K562 (cell line): ENCODE data around the gene MSRB3. TPM values are rescaled to one million over a fixed set of nuclear protein-coding genes. Genes with fewer than 3 reads are reported as not detected.

Experiments used
- ATAC-seq: fragments of 200-7000 bp; cut with Tn5 transposase; 3 replicates; pipeline ENCODE4 v1.9.1; 2020; ENCODE audit warnings: moderate library complexity
- BruUV-seq: library from RNA; stranded (reverse); fragments of 400-500 nt; replicated peaks from 2 replicates; lab custom pipeline; 2021; lab: Mats Ljungman, UMichigan
- CTCF ChIA-PET: fragments of 300-600 bp; formaldehyde crosslinking; extraction: SDS; loops from one replicate; lab custom pipeline; 2021; ENCODE audit warnings: low intra/inter-chr PET ratio; lab: Yijun Ruan, JAX
- POLR2A ChIA-PET: fragments of 300-600, 350-650 bp; sonication (Branson Sonifier 250); formaldehyde crosslinking; extraction: SDS; loops from one replicate; lab custom pipeline; 2021; ENCODE audit warnings: antibody characterized with exemption, inconsistent platforms; lab: Yijun Ruan, JAX
- DNase-seq, 4 experiments: peaks; one replicate each; pipeline versions ENCODE4 v3.0.0 to v3.0.0-alpha.2; 2011 to 2018; ENCODE audit warnings: low spot score in 3 of 4, mixed read lengths in 3 of 4; ENCODE audit errors: extremely low read depth in 1 of 4
- FAIRE-seq: peaks from 2 replicates; lab custom pipeline; 2011; peaks lifted over from hg19 to GRCh38; lab: Jason Lieb, UNC
- H2AFZ ChIP-seq: 2 replicates; pipeline ENCODE4 v1.6.0; 2011; ENCODE audit warnings: low read depth, low read length, control low read depth, inconsistent platforms
- H3K27ac ChIP-seq: fragments of 200-600 bp; 3 replicates; pipeline ENCODE4 v1.8.0; 2011; ENCODE audit warnings: low read depth, mild to moderate bottlenecking, control low read depth, inconsistent platforms, low read length, moderate library complexity, mixed read lengths; ENCODE audit errors: extremely low read depth
- H3K27me3 ChIP-seq, 2 experiments: fragments of 300-600 bp in 1 of 2; 2 replicates in 1 of 2; 3 replicates in 1 of 2; pipeline versions ENCODE4 v1.6.0 to v1.8.0; 2011; ENCODE audit warnings: inconsistent platforms in 2 of 2, low read length in 2 of 2, mild to moderate bottlenecking in 1 of 2, mixed read lengths in 1 of 2, moderate library complexity in 1 of 2; ENCODE audit not compliant: control insufficient read depth in 2 of 2, insufficient read depth in 2 of 2
- H3K36me3 ChIP-seq: fragments of 300-600 bp; 3 replicates; pipeline ENCODE4 v1.8.0; 2011; ENCODE audit warnings: mild to moderate bottlenecking, low read length, inconsistent platforms; ENCODE audit not compliant: control insufficient read depth, insufficient read depth
- H3K4me1 ChIP-seq, 2 experiments: fragments of 200-600 bp in 1 of 2; replicated peaks in 1 of 2; 2 replicates in 1 of 2; 3 replicates in 1 of 2; pipeline versions ENCODE4 v1.5.1 to v1.8.0; 2011; ENCODE audit warnings: inconsistent platforms in 2 of 2, low read length in 2 of 2, mild to moderate bottlenecking in 1 of 2, mixed read lengths in 1 of 2, moderate library complexity in 1 of 2; ENCODE audit not compliant: control insufficient read depth in 2 of 2, insufficient read depth in 2 of 2
- H3K4me2 ChIP-seq: 2 replicates; pipeline ENCODE4 v1.6.1; 2011; ENCODE audit warnings: low read length, control low read depth, inconsistent platforms, mixed read lengths; ENCODE audit not compliant: insufficient read depth
- H3K4me3 ChIP-seq: fragments of 200-600 bp; sonication (generic), shearing (Covaris generic); 2 replicates; pipeline ENCODE4 v1.5.1; 2016; ENCODE audit warnings: control low read depth, inconsistent platforms
- H3K79me2 ChIP-seq: fragments of 200-600 bp; 3 replicates; pipeline ENCODE4 v1.8.0; 2011; ENCODE audit warnings: low read length, inconsistent platforms; ENCODE audit not compliant: control insufficient read depth, insufficient read depth
- H3K9ac ChIP-seq, 2 experiments: 2 replicates each; pipeline versions ENCODE4 v1.6.0 to v1.6.1; 2011; ENCODE audit warnings: low read depth in 2 of 2, low read length in 2 of 2, control low read depth in 1 of 2, inconsistent platforms in 1 of 2, mild to moderate bottlenecking in 1 of 2, mixed read lengths in 1 of 2; ENCODE audit not compliant: insufficient read depth in 1 of 2
- H3K9me1 ChIP-seq: one replicate; pipeline ENCODE4 v1.6.0; 2011; ENCODE audit warnings: inconsistent platforms, mild to moderate bottlenecking, low read length, moderate library complexity; ENCODE audit not compliant: control insufficient read depth, insufficient read depth
- H3K9me3 ChIP-seq: replicated peaks from 2 replicates; pipeline ENCODE4 v1.5.1; 2011; ENCODE audit warnings: low read depth, low read length, inconsistent platforms; ENCODE audit not compliant: control insufficient read depth, insufficient read depth
- H4K20me1 ChIP-seq: replicated peaks from 2 replicates; pipeline ENCODE4 v1.6.1; 2011; ENCODE audit warnings: low read length, inconsistent platforms, mixed read lengths; ENCODE audit not compliant: control insufficient read depth, insufficient read depth
- ARID3A ChIP-seq: IDR thresholded peaks from 2 replicates; pipeline ENCODE4 v1.6.1; 2012; ENCODE audit warnings: low read depth, low read length, improper control_type of control experiment, borderline replicate concordance
- NELFE ChIP-seq: IDR thresholded peaks from 2 replicates; pipeline ENCODE4 v1.6.1; 2011; ENCODE audit warnings: mild to moderate bottlenecking; ENCODE audit not compliant: insufficient read depth, insufficient read length
- WGBS: fragments of 100-300 bp; shearing (Covaris generic); methylation state at CpG from one replicate; pipeline ENCODE4 v1.1.6; 2016; ENCODE audit warnings: low coverage, mixed read lengths; ENCODE audit not compliant: insufficient coverage; ENCODE audit errors: missing lambda C conversion rate; 5-methylcytosine and 5-hydroxymethylcytosine counted together
- in situ Hi-C: fragments of 300-500 bp; cut with MboI; formaldehyde crosslinking; loops from 4 replicates; pipeline ENCODE4 v1.15.0; 2018; ENCODE audit warnings: inconsistent platforms, mixed read lengths
- intact Hi-C: fragments of 100-400 bp; cut with micrococcal nuclease; formaldehyde crosslinking; loops from 2 replicates; pipeline ENCODE4 v1.14.2; 2022
- polyA plus RNA-seq, 8 experiments: library from polyadenylated mRNA; depleted of rRNA in 4 of 8; stranded (reverse) in 5 of 8; unstranded in 3 of 8; fragments of >200 nt; fragmentation: Nextera tagmentation in 2 of 8; fragmentation: Illumina TruSeq in 1 of 8; extraction: Ambion mirVana in 2 of 8; extraction: Trizol in 1 of 8; gene quantifications; 2 replicates each; pipeline versions ENCODE4 v1.2.1 to v1.2.3, GENCODE V29; 2011 to 2014; ENCODE audit warnings: inconsistent platforms in 1 of 8, missing spikeins in 1 of 8
- total RNA-seq, 7 experiments: library from RNA; depleted of rRNA in 6 of 7; stranded (reverse); fragments of >200 nt in 6 of 7; fragmentation: Illumina TruSeq in 2 of 7; extraction: Trizol in 2 of 7; gene quantifications; 2 replicates each; pipeline versions ENCODE4 v1.2.1 to v1.2.3, GENCODE V29; 2011 to 2021; ENCODE audit warnings: low replicate concordance in 1 of 7
- TF ChIP-seq, protein P1 (sequence below): fragments of 450-650 bp; conservative IDR thresholded peaks from 2 replicates; pipeline ENCODE4 v1.6.1; 2016; ENCODE audit warnings: missing genetic modification characterization, low read depth, mild to moderate bottlenecking, control low read depth, missing compliant biosample characterization
- TF ChIP-seq, protein P2 (sequence below): fragments of 450-650 bp; formaldehyde crosslinking; IDR thresholded peaks from 2 replicates; pipeline ENCODE4 v1.4.0; 2020; ENCODE audit warnings: mild to moderate bottlenecking, moderate library complexity
- TF ChIP-seq, protein P3 (sequence below), 3 experiments: IDR thresholded peaks in 2 of 3; conservative IDR thresholded peaks in 1 of 3; 2 replicates each; pipeline ENCODE4 v1.5.1; 2011 to 2012; ENCODE audit warnings: low read length in 3 of 3, mild to moderate bottlenecking in 3 of 3, control low read depth in 2 of 3, improper control_type of control experiment in 1 of 3, inconsistent platforms in 1 of 3, low read depth in 1 of 3, mixed read lengths in 1 of 3, moderate library complexity in 1 of 3; ENCODE audit not compliant: insufficient read depth in 2 of 3

Gene MSRB3
- total and polyA plus RNA-seq, 9 of the 15 experiments (the other 6 are each of a cell fraction or from before 2014, with no cell fraction given): 0.04 TPM; not detected in 8

DNA sequence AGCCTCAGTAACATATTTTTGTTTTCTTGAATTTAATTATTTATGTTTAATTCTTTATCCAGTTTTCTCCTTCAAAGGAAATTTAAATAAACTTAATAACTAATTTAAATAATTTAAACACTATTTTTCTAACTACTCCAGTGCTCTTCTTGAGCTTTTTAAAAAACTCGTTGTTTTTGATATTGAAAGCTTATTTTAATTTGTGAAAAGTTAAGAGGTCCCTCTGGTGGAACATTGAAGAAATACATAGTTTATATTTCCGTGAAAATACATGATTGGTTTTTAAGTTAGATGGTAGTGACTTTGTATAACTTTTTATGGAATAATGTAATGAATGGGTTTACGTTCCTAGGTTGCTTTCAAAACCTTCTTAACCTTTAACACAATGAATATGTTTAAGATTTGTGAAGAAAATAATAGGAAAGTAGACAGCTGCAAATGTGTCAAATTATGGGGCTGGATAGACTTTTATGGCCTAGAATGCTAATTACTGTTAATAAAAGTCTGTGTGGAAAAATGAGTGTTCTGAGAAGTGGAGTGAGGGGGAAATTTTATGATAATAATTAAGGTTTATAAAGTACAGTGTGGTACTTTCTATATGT, 45.9 kb upstream of the MSRB3 start:
- H3K27me3 ChIP-seq: no peaks in the 10 kb centered on the region
- 0 out of 2 replicates have a peak, but pooled peaks cover 3% of the 10 kb centered on the region for H3K9me3 ChIP-seq
- intact Hi-C loops (loop anchor here (2.0 to 10.0 kb wide), 3 partner anchors 60 to 342 kb away; partner anchors contain the start of gene WIF1), in situ Hi-C loops (no loop called here)
- DNase-seq (peak in 2 of 4 experiments; percentile 10 to 12), FAIRE-seq (peak; percentile 65), ATAC-seq (no peak)
- BruUV-seq: no TSS peak
- WGBS: 9% methylated on average over 3 of the region's 3 CpGs
- no peak overlapping the region for H3K4me3 ChIP-seq
- ChIA-PET CTCF (interaction anchor here (0.8 to 1.1 kb wide), 2 partner anchors 342 to 437 kb away, joined by 4 to 5 read pairs; no protein-coding TSS in a partner anchor), POLR2A (interaction anchor here (0.6 to 0.7 kb wide), 2 partner anchors 18 to 1795 kb away, joined by 3 read pairs; no protein-coding TSS in a partner anchor)
- H3K4me1 ChIP-seq: no peaks in the 10 kb centered on the region
- no peak overlapping the region for H3K9ac ChIP-seq
- H3K79me2 ChIP-seq: peaks cover 4% of the 10 kb centered on the region; the same call in 1 of the 3 replicates
- H3K27ac ChIP-seq: no peak overlapping the region
- H4K20me1 ChIP-seq: no peaks in the 10 kb centered on the region
- no peak overlapping the region for H3K4me2 ChIP-seq
- H3K9me1 ChIP-seq: no peaks in the 10 kb centered on the region
- peaks cover 11% of the 10 kb centered on the region; the same call in 2 of the 3 replicates for H3K36me3 ChIP-seq
- H2AFZ ChIP-seq: no peak overlapping the region
- TF ChIP-seq, protein P1, sequence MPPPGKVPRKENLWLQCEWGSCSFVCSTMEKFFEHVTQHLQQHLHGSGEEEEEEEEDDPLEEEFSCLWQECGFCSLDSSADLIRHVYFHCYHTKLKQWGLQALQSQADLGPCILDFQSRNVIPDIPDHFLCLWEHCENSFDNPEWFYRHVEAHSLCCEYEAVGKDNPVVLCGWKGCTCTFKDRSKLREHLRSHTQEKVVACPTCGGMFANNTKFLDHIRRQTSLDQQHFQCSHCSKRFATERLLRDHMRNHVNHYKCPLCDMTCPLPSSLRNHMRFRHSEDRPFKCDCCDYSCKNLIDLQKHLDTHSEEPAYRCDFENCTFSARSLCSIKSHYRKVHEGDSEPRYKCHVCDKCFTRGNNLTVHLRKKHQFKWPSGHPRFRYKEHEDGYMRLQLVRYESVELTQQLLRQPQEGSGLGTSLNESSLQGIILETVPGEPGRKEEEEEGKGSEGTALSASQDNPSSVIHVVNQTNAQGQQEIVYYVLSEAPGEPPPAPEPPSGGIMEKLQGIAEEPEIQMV (tag): no peak
- TF ChIP-seq NELFE (no peak), ARID3A (peak; percentile 62; the same call in 1 of the 2 replicates)
- TF ChIP-seq, protein P2, sequence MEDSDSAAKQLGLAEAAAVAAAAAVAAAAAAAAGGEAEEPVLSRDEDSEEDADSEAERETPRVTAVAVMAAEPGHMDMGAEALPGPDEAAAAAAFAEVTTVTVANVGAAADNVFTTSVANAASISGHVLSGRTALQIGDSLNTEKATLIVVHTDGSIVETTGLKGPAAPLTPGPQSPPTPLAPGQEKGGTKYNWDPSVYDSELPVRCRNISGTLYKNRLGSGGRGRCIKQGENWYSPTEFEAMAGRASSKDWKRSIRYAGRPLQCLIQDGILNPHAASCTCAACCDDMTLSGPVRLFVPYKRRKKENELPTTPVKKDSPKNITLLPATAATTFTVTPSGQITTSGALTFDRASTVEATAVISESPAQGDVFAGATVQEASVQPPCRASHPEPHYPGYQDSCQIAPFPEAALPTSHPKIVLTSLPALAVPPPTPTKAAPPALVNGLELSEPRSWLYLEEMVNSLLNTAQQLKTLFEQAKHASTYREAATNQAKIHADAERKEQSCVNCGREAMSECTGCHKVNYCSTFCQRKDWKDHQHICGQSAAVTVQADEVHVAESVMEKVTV (CRISPR knock-in tag): 0 out of 2 replicates have a peak, but pooled peaks have one; percentile 25
- TF ChIP-seq, protein P3, sequence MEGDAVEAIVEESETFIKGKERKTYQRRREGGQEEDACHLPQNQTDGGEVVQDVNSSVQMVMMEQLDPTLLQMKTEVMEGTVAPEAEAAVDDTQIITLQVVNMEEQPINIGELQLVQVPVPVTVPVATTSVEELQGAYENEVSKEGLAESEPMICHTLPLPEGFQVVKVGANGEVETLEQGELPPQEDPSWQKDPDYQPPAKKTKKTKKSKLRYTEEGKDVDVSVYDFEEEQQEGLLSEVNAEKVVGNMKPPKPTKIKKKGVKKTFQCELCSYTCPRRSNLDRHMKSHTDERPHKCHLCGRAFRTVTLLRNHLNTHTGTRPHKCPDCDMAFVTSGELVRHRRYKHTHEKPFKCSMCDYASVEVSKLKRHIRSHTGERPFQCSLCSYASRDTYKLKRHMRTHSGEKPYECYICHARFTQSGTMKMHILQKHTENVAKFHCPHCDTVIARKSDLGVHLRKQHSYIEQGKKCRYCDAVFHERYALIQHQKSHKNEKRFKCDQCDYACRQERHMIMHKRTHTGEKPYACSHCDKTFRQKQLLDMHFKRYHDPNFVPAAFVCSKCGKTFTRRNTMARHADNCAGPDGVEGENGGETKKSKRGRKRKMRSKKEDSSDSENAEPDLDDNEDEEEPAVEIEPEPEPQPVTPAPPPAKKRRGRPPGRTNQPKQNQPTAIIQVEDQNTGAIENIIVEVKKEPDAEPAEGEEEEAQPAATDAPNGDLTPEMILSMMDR (IDR thresholded peaks at IDR 0.05 in 2 of 3, conservative IDR thresholded peaks at IDR 0.05 in 1 of 3; ENCODE audit: insufficient read depth in 2 of 3, low read depth in 1 of 3, low read length in 3 of 3): peak in 1 of 3 experiments; percentile 48; a peak in 2 of 6 replicates
